IMR-90 (cell line): ENCODE data around the gene NPY4R2.
"Not testable (repeated sequence)": the region's sequence is repeated elsewhere in the genome, so short reads cannot be mapped to it uniquely, and the experiment has no call there.

Experiments used
- BHLHE40 ChIP-seq: fragments of 150-350 bp; IDR thresholded peaks from 2 replicates; pipeline ENCODE4 v1.6.1; 2016; ENCODE audit warnings: mild to moderate bottlenecking, low read depth, low read length
- CEBPB ChIP-seq: IDR thresholded peaks from 2 replicates; pipeline ENCODE4 v1.6.1; 2012; ENCODE audit warnings: low read depth, low read length, improper control_type of control experiment
- CHD1 ChIP-seq: IDR thresholded peaks from 2 replicates; pipeline ENCODE4 v1.6.1; 2012; ENCODE audit warnings: low read depth, low read length, improper control_type of control experiment
- ELK1 ChIP-seq: fragments of 150-350 bp; IDR thresholded peaks from 2 replicates; pipeline ENCODE4 v1.6.1; 2016; ENCODE audit warnings: low read depth, mild to moderate bottlenecking, low read length, moderate library complexity, borderline replicate concordance
- FOS ChIP-seq: fragments of 150-350 bp; IDR thresholded peaks from 2 replicates; pipeline ENCODE4 v1.6.1; 2016; ENCODE audit warnings: low read depth, low read length
- MAFK ChIP-seq: IDR thresholded peaks from 2 replicates; pipeline ENCODE4 v1.6.1; 2012; ENCODE audit warnings: low read depth, low read length, improper control_type of control experiment
- MAZ ChIP-seq: IDR thresholded peaks from 2 replicates; pipeline ENCODE4 v1.6.1; 2012; ENCODE audit warnings: low read depth, mild to moderate bottlenecking, low read length, improper control_type of control experiment, moderate library complexity, borderline replicate concordance
- POLR2A ChIP-seq: IDR thresholded peaks from 2 replicates; pipeline ENCODE4 v1.6.1; 2012; ENCODE audit warnings: mild to moderate bottlenecking, low read depth, low read length
- RAD21 ChIP-seq: IDR thresholded peaks from 2 replicates; pipeline ENCODE4 v1.6.1; 2012; ENCODE audit warnings: low read length, improper control_type of control experiment
- RCOR1 ChIP-seq: IDR thresholded peaks from 2 replicates; pipeline ENCODE4 v1.6.1; 2012; ENCODE audit warnings: mild to moderate bottlenecking, low read length, improper control_type of control experiment; ENCODE audit not compliant: insufficient replicate concordance
- RFX5 ChIP-seq: IDR thresholded peaks from 2 replicates; pipeline ENCODE4 v1.8.0; 2012; ENCODE audit warnings: low read depth, mild to moderate bottlenecking, low read length, moderate library complexity
- SMC3 ChIP-seq: fragments of 150-350 bp; IDR thresholded peaks from 2 replicates; pipeline ENCODE4 v1.6.1; 2016; ENCODE audit warnings: low read depth, mild to moderate bottlenecking, antibody characterized with exemption, low read length, moderate library complexity
- USF2 ChIP-seq: fragments of 150-350 bp; IDR thresholded peaks from 2 replicates; pipeline ENCODE4 v1.6.1; 2017; ENCODE audit warnings: mild to moderate bottlenecking, antibody characterized with exemption, low read length, low read depth
- TF ChIP-seq, protein P1 (sequence below): conservative IDR thresholded peaks from 2 replicates; pipeline ENCODE4 v1.5.1; 2012; ENCODE audit warnings: mild to moderate bottlenecking, low read depth, low read length, improper control_type of control experiment

GRCh38 chr10:47897813-47898212 is 20.6 kb upstream of the NPY4R2 start:
- TF ChIP-seq, protein P1, sequence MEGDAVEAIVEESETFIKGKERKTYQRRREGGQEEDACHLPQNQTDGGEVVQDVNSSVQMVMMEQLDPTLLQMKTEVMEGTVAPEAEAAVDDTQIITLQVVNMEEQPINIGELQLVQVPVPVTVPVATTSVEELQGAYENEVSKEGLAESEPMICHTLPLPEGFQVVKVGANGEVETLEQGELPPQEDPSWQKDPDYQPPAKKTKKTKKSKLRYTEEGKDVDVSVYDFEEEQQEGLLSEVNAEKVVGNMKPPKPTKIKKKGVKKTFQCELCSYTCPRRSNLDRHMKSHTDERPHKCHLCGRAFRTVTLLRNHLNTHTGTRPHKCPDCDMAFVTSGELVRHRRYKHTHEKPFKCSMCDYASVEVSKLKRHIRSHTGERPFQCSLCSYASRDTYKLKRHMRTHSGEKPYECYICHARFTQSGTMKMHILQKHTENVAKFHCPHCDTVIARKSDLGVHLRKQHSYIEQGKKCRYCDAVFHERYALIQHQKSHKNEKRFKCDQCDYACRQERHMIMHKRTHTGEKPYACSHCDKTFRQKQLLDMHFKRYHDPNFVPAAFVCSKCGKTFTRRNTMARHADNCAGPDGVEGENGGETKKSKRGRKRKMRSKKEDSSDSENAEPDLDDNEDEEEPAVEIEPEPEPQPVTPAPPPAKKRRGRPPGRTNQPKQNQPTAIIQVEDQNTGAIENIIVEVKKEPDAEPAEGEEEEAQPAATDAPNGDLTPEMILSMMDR, result not testable (repeated sequence)
- TF ChIP-seq MAFK, FOS, MAZ, POLR2A, RAD21, BHLHE40, CHD1, RFX5, SMC3, USF2, ELK1, CEBPB, RCOR1: not testable (repeated sequence)
